Activated T-cell treated with anti-CD3 and anti-CD28 coated beads for 24 hours (primary cell): ENCODE results near the gene INSYN1.
"Not testable (repeated sequence)": the region's sequence is repeated elsewhere in the genome, so short reads cannot be mapped to it uniquely, and the experiment has no call there.

Experiments used
- DNase-seq: peaks from one replicate; pipeline ENCODE4 v3.0.0-alpha.2; 2020; ENCODE audit warnings: low read depth

INSYN1 gene

GRCh38 chr15:73753250-73754130 lies at the start of gene INSYN1:
TSS of gene INSYN1 (minus strand) at chr15:73753351. CDS start at chr15:73751130, 2,221 bp downstream.
- no peak for DNase-seq

GRCh38 chr15:73802431-73803041 lies 49.4 kb upstream of the INSYN1 start:
- DNase-seq: no peak

- DNase-seq: no peak
Observed at GRCh38 chr15:73800662-73801345, 47.7 kb upstream of the INSYN1 start.

- DNase-seq: no peak
Observed at GRCh38 chr15:73799466-73799865, 46.3 kb upstream of the INSYN1 start.

- no peak for DNase-seq
Observed at GRCh38 chr15:73797366-73798158, 44.4 kb upstream of the INSYN1 start.

GRCh38 chr15:73796331-73796831 lies 43.2 kb upstream of the INSYN1 start:
- DNase-seq: no peak

- DNase-seq: no peak
Observed at GRCh38 chr15:73794443-73795133, 41.4 kb upstream of the INSYN1 start.

- DNase-seq: not testable (repeated sequence)
Observed at GRCh38 chr15:73792899-73793541, 39.9 kb upstream of the INSYN1 start.

GRCh38 chr15:73792415-73792814 lies 39.3 kb upstream of the INSYN1 start:
- no peak for DNase-seq

- no peak for DNase-seq
Observed at GRCh38 chr15:73789521-73790240, 36.5 kb upstream of the INSYN1 start.

- no peak for DNase-seq
Observed at GRCh38 chr15:73787621-73788020, 34.5 kb upstream of the INSYN1 start.

- DNase-seq: no peak
Observed at GRCh38 chr15:73786538-73786937, 33.4 kb upstream of the INSYN1 start.

- DNase-seq: not testable (repeated sequence)
Observed at GRCh38 chr15:73785256-73786014, 32.3 kb upstream of the INSYN1 start.

- no peak for DNase-seq
Observed at GRCh38 chr15:73784291-73784690, 31.1 kb upstream of the INSYN1 start.

GRCh38 chr15:73782344-73782959 lies 29.3 kb upstream of the INSYN1 start:
- DNase-seq: no peak

GRCh38 chr15:73781038-73781925 lies 28.1 kb upstream of the INSYN1 start:
- DNase-seq: no peak

GRCh38 chr15:73779974-73780373 lies 26.8 kb upstream of the INSYN1 start:
- no peak for DNase-seq

- DNase-seq: no peak
Observed at GRCh38 chr15:73777741-73778140, 24.6 kb upstream of the INSYN1 start.
